ENCODE data around the gene B3GALT2. TPM values are rescaled to one million over a fixed set of nuclear protein-coding genes. Genes with fewer than 3 reads are reported as not detected.

The B3GALT2 gene
- total and polyA plus RNA-seq, 7 donors: 0.03 to 0.19 (median 0.15) TPM; not detected in 2

GRCh38 chr1:193185211-193185610 is 1.2 kb downstream of the B3GALT2 start:
- H3K4me3 ChIP-seq: no peak overlapping the region

DNA sequence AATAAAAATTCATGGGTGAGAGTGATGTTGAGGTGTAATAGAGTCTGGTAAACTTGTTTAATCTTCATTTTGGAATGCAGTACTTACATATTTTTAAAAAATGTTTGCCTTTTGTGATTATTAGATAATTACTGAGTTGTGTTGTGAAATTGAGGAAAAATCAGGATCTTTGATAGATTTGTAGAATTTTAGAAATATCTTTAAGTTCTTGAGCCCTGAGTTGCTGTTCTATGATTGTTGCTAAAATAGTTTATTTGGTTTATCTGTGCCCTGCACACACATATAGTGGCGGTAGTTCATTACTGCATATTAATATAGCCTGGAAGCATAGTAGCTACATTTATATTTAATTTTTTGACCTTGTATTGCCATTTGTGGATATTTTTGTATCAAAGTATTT is 1.6 kb downstream of the B3GALT2 start:
- TF ChIP-seq, protein P1, sequence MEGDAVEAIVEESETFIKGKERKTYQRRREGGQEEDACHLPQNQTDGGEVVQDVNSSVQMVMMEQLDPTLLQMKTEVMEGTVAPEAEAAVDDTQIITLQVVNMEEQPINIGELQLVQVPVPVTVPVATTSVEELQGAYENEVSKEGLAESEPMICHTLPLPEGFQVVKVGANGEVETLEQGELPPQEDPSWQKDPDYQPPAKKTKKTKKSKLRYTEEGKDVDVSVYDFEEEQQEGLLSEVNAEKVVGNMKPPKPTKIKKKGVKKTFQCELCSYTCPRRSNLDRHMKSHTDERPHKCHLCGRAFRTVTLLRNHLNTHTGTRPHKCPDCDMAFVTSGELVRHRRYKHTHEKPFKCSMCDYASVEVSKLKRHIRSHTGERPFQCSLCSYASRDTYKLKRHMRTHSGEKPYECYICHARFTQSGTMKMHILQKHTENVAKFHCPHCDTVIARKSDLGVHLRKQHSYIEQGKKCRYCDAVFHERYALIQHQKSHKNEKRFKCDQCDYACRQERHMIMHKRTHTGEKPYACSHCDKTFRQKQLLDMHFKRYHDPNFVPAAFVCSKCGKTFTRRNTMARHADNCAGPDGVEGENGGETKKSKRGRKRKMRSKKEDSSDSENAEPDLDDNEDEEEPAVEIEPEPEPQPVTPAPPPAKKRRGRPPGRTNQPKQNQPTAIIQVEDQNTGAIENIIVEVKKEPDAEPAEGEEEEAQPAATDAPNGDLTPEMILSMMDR (IDR thresholded peaks at IDR 0.05): no peak
- ATAC-seq (no peak), DNase-seq (no peak)
- peaks cover 49% of the 10 kb centered on the region for H3K4me1 ChIP-seq
- H3K27ac ChIP-seq: no peak overlapping the region
- no peak overlapping the region for H3K4me3 ChIP-seq
- H3K27me3 ChIP-seq (ENCODE audit: insufficient read depth in 3 of 3, low read length in 2 of 3): no peaks in the 10 kb centered on the region
- WGBS, 3 donors: 85 to 95% (median 91%) methylated on average over 1 of the region's 1 CpG
- intact Hi-C loops (cut with DNase I): no loop called here
- H3K36me3 ChIP-seq (ENCODE audit: insufficient read depth in 1 of 2, low read depth in 1 of 2): no peaks in the 10 kb centered on the region
- no peaks in the 10 kb centered on the region for H3K9me3 ChIP-seq

More at GRCh38 chr1:193185211-193185610, 1.2 kb downstream of the B3GALT2 start:
- intact Hi-C loops (cut with DNase I): no loop called here
- 67 to 71% (median 70%) methylated on average over 2 of the region's 2 CpGs for WGBS, 3 donors
- Histone ChIP-seq H3K27ac (no peak overlapping the region), H3K36me3 (ENCODE audit: insufficient read depth in 1 of 2, low read depth in 1 of 2) (no peaks in the 10 kb centered on the region), H3K4me1 (peaks cover 54% of the 10 kb centered on the region), H3K9me3 (no peaks in the 10 kb centered on the region), H3K27me3 (ENCODE audit: insufficient read depth in 3 of 3, low read length in 2 of 3) (no peaks in the 10 kb centered on the region)
- TF ChIP-seq, protein P1 (IDR thresholded peaks at IDR 0.05): no peak
- no peak for DNase-seq
- no peak for ATAC-seq

DNA sequence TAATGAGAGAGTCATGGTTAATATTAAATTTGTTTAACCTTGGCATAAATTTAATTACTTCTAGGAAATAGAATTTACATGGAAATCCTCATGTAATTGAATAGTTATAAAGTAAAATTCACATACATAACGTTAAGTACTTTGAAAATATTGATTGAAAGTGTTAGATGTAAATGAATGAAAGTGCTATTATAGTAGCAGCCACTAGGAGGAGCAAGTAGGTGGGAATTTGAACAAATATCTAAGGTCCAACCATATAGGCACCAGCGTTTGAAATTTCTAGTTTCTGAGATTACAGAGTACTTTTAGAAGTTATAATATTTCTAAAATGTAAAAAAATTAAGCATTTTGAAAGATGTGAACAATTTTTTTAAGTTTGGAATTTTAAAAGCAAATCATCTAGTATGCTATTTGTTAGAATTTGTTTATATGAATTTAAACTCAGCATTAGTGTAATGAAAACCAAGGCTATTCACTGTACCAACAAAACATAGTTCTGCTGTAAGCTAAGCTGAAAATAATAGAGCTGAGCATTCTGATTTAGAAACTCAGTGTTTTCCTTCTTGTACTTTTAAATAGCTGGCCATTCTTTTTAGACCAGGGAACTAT is 3.3 kb downstream of the B3GALT2 start:
- ATAC-seq (peak in 3 of 4 donors; percentile 48 to 72 (median 64)), DNase-seq (no peak)
- intact Hi-C loops (cut with DNase I): no loop called here

GRCh38 chr1:193181985-193182384 is 4.4 kb downstream of the B3GALT2 start:
- H3K36me3 ChIP-seq (ENCODE audit: insufficient read depth in 1 of 2, low read depth in 1 of 2): no peaks in the 10 kb centered on the region
- DNase-seq: no peak
- WGBS, 3 donors: 25 to 34% (median 29%) methylated on average over 2 of the region's 2 CpGs
- H3K27me3 ChIP-seq (ENCODE audit: insufficient read depth in 3 of 3, low read length in 2 of 3): no peaks in the 10 kb centered on the region
- H3K4me1 ChIP-seq: peaks cover 38% of the 10 kb centered on the region
- no peak overlapping the region for H3K27ac ChIP-seq
- TF ChIP-seq, protein P1 (IDR thresholded peaks at IDR 0.05): no peak
- H3K9me3 ChIP-seq: no peaks in the 10 kb centered on the region
- H3K4me3 ChIP-seq: no peak overlapping the region
- ATAC-seq: peak in 3 of 4 donors; percentile 32 to 73 (median 65)
- intact Hi-C loops (cut with DNase I): no loop called here

More for the DNA sequence above, 3.3 kb downstream of the B3GALT2 start:
- Histone ChIP-seq H3K4me3 (no peak overlapping the region), H3K9me3 (no peaks in the 10 kb centered on the region), H3K36me3 (ENCODE audit: insufficient read depth in 1 of 2, low read depth in 1 of 2) (no peaks in the 10 kb centered on the region), H3K27me3 (ENCODE audit: insufficient read depth in 3 of 3, low read length in 2 of 3) (no peaks in the 10 kb centered on the region), H3K27ac (no peak overlapping the region), H3K4me1 (peaks cover 42% of the 10 kb centered on the region)
- TF ChIP-seq, protein P1 (IDR thresholded peaks at IDR 0.05): peak; percentile 86
- 0 to 1% (median 1%) methylated on average over 2 of the region's 2 CpGs for WGBS, 3 donors

DNA sequence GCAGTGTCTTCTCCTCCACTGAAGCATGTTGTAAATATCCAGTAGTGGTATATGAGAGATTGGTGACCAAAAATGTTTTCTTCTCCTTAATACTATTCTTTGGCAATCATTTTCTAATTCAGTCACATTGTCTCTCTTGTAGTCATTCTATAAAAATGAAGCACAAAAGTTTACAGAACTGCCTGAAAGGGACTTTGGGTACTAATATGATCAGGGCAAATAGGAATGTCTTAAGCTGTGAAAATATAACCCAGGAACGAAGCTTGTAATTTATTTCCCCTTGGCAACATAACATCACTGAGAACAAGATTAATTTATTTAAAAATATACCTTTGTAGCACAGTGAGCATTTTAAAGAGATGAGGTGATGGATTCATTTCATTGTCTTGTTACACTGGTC is 4.9 kb downstream of the B3GALT2 start:
- TF ChIP-seq, protein P1 (IDR thresholded peaks at IDR 0.05): no peak
- no peak overlapping the region for H3K27ac ChIP-seq
- DNase-seq (no peak), ATAC-seq (no peak)
- 22 to 49% (median 32%) methylated on average over 1 of the region's 1 CpG for WGBS, 3 donors
- no peaks in the 10 kb centered on the region for H3K27me3 ChIP-seq (ENCODE audit: insufficient read depth in 3 of 3, low read length in 2 of 3)
- intact Hi-C loops (cut with DNase I): no loop called here
- no peaks in the 10 kb centered on the region for H3K36me3 ChIP-seq (ENCODE audit: insufficient read depth in 1 of 2, low read depth in 1 of 2)
- H3K4me3 ChIP-seq: no peak overlapping the region
- no peaks in the 10 kb centered on the region for H3K9me3 ChIP-seq
- peaks cover 34% of the 10 kb centered on the region for H3K4me1 ChIP-seq
